ENCODE data around the gene RPUSD2.

DNA sequence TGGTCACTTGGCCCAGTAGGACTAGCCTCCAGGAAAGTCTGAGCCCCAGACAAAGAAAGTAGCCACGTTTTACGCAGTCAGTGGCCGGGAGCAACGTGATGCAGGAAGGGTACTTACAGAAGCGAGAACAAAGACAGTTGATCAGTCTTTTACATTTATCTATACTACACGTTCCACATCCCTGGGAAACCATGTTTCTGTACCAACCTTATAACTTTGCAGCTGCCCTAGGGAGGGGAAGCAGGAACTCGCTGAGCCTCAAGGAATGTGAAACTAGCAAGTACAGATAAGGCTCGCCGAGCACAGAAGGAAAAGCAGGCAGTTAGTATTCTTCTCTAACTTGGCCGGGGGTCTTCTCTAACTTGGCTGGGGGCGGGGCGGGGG, 21.6 kb downstream of the RPUSD2 start:
- TF ChIP-seq, protein P1, sequence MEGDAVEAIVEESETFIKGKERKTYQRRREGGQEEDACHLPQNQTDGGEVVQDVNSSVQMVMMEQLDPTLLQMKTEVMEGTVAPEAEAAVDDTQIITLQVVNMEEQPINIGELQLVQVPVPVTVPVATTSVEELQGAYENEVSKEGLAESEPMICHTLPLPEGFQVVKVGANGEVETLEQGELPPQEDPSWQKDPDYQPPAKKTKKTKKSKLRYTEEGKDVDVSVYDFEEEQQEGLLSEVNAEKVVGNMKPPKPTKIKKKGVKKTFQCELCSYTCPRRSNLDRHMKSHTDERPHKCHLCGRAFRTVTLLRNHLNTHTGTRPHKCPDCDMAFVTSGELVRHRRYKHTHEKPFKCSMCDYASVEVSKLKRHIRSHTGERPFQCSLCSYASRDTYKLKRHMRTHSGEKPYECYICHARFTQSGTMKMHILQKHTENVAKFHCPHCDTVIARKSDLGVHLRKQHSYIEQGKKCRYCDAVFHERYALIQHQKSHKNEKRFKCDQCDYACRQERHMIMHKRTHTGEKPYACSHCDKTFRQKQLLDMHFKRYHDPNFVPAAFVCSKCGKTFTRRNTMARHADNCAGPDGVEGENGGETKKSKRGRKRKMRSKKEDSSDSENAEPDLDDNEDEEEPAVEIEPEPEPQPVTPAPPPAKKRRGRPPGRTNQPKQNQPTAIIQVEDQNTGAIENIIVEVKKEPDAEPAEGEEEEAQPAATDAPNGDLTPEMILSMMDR (IDR thresholded peaks at IDR 0.05; ENCODE audit: insufficient read depth, low read depth, low read length), result no peak
- TF ChIP-seq EZH2 (IDR thresholded peaks at IDR 0.05; ENCODE audit: insufficient read depth, low read length), result no peak

Data from astrocyte (in vitro differentiated cells and primary cell).